SH-SY5Y (cell line): ENCODE results near the gene CD86.

Experiments
- GATA2 ChIP-seq: IDR thresholded peaks from 2 replicates; pipeline ENCODE4 v1.6.1; 2011; ENCODE audit warnings: mild to moderate bottlenecking, low read depth, low read length
- GATA3 ChIP-seq: IDR thresholded peaks from 2 replicates; pipeline ENCODE4 v1.6.1; 2011; ENCODE audit warnings: low read depth, mild to moderate bottlenecking, low read length, moderate library complexity

The CD86 gene

DNA sequence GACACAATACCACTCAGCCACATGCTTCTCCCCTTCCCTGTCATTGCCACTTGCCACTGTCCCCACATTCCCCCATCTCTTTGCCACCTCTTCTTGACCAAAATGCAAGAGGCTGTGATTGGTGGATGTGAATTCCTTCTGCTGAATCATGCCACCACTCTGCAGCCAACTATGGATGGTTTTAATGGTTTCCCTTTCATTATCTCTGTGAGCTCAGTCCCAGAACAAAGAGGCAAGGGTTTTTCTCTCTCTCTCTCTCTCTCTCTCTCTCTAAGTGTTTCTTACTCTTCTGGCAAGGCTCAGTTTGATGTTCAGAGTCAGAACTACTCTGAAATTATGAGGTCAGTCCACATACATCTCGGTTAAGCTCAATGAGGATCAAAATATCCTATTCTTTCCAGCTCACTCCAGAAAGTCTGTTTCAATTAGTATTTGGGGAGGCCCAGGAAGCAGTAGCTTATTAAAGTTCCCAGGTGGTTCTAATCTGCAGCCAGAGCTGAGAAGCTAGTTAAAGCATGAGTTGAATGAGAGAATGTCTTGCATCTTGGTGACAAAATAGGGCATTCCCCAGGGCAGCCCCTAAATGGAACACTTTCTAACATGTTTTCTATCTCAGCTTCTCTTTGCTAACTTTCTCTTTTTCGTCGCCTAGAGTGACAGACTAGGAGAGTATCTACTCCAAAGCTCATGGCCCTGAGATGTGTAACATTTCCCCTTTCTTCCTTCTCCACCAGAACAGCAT lies 24.6 kb upstream of the CD86 start:
- TF ChIP-seq GATA2 (no peak), GATA3 (no peak)

DNA sequence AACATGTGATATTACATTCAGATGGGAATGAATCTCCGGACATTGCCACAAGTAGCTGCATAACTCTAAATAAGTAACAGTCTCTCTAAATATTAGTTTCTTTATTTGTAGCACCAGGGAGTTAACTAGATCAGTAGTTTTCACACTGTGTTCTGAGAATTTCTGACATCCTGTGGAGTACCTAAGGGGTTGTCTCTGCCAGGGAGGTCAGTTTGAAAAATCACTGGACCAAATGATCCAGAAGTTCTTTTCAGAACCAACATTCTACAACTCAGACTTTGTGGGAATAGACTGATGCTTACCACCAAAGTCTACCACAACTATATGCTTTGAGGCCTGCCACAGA lies 24.1 kb upstream of the CD86 start:
- TF ChIP-seq GATA3 (no peak), GATA2 (no peak)

DNA sequence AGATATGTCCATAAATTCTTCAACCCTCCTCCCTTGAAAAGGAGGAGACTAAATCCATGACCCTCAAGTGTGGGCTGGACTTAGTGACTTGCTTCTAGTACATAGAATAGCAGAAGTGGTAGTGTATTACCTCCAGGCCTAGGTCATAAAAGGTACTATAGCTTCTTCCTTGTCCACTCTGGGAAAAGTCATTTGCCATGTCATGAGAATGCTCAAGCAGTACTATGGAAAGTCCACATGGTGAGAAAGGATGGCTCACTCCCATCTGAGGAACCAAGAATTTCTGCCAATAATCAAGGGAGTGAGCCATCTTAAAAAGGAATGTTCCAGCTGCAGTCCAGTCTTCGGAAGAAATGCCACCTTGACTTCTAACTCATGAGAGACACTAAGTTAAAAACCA lies 22.6 kb upstream of the CD86 start:
- TF ChIP-seq GATA2 (no peak), GATA3 (no peak)

DNA sequence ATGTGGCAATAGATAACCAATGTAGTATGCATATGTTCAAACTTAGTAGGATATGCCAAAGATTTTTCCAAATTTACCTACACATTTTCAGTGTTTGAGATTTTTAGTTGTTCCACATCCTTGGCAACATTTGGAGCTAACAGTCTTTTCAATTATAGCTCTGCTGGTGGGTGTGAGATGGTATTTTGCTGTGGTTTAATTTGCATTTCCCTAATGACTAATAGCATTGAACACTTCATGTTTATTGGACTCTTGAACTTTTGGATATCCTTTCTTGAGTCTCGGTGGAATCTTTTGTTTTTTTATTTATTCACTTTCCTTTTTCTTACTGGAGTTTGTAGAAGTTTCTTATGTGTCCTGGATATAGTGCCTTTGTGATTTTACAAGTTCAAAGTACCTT lies 22.1 kb upstream of the CD86 start:
- TF ChIP-seq GATA3, result no peak
- no peak for TF ChIP-seq GATA2

DNA sequence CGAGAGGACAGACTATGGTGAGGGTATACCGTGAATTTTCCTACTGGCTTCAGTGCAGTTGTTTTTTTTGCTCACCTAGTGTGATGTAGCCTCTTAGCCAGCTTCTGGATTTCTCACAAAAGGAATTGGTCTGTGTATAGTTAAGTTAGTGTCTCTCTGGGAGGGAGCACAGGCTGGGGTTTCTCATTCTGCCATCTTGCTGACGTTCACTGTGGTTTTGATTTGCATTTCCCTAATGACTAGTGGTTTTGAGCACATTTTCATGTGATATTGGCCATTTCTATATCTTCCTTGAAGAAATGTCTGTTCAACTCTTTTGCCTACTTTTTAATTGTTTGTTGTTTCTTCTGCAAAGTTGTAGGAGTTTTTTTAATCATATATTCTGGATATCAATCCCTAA lies 2.2 kb upstream of the CD86 start:
- no peak for TF ChIP-seq GATA3
- no peak for TF ChIP-seq GATA2

DNA sequence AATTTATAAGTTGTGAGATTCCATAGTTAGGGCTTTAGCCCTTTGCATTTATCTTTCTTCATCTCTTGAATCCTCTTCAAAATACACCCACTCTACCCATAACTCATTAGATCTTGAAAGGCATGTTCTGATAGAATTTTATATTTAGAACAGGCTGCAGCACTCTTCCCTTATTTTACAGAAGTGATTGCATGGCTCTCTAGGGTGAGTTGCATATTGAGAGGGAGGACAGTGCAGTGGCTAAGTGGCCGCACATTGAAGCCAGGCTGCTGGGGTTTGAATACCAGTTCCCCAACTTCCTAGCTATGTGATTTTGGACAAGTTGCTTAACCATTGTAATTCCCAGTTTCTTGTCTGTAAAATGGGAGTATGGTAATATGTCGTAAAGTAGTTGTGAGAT lies 2.5 kb downstream of the CD86 start:
- no peak for TF ChIP-seq GATA3
- no peak for TF ChIP-seq GATA2

DNA sequence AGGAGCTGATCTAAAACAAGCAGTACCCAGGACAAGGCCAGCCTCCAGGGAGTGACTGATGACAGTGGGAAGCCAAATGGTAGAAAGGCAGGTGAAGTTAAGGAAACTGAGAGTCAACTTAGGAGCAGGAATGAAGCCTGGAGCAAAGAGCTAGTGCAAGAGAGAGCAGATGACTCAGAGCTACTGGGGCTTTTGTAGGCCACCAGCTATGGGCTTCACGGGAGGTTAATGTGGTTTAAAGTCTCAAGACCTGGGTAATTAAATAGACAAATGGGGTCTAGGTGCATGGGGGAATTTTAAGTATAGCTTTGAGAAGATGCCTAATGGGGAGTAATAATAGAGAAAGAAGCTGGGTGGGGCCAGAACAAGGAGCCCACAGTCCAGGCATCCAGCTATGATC lies 3.1 kb downstream of the CD86 start:
- TF ChIP-seq GATA3 (no peak), GATA2 (no peak)

DNA sequence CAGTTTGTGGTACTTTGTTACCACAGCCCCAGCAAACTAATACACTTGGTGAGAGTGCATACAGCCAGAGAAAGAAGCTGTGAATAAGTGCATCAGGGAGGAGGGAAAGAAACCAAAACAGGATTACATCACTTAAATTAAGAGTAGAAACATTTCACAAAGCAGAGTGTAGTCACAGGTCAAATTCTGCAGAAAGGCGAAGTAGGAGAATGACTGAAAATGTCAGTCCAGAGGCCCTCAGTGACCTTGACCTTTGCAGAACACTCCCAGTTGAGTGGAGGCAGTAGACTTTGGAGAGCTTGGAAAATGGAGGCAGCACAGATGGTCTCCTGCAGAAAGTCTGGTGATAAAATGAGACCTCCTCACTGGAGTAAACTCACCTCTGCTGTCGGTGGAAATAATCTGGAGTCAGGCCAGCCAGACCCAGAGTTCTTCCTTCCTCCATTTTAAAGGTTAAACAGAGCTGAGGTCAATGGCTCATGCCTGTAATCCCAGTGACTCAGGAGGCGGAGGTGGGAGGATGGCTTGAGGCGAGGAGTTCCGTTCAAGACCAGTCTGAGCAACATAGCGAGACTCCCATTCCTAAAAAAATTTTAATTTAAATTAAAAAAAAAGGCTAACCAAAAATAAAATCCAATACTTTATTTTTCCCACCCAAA lies 5.0 kb downstream of the CD86 start:
- TF ChIP-seq GATA3, result no peak
- no peak for TF ChIP-seq GATA2

DNA sequence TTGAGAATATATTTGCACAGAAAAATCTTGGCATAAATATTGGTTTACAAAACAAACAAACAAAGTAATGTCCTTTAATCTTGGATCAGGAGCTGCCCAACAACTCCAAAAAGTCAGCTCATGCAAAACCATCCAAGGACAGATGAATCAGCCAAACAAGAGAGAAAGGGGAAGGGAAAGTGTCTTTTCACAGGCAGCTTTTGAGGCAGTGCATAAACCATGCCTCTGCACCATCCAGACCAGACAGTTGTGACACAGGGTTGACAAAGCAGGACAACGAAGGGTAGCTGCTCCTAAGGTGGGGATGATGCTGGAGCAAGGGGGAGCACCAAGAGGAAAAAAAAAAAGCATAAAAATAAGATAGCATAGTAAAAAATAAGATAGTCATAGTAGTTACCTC lies 8.7 kb downstream of the CD86 start:
- TF ChIP-seq GATA2 (no peak), GATA3 (no peak)

DNA sequence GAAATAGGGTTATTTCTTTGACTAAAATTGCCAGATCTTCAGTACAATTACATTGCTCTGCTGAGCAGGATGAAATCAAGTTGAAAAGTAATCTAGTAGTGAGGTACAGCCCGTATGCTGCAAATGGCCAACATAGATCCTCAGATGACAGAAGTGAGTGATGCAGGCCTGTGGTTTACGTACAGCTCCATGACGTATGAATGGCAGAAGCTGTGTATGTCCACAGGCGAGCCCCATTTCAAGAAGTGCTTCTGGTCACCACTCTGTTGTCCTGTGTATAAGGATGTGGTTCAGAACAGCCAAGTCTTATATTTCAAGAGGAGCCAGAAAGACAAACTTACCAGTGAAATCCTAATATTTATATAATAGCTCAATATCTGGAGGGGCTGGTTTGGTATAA lies 9.2 kb downstream of the CD86 start:
- no peak for TF ChIP-seq GATA3
- no peak for TF ChIP-seq GATA2

DNA sequence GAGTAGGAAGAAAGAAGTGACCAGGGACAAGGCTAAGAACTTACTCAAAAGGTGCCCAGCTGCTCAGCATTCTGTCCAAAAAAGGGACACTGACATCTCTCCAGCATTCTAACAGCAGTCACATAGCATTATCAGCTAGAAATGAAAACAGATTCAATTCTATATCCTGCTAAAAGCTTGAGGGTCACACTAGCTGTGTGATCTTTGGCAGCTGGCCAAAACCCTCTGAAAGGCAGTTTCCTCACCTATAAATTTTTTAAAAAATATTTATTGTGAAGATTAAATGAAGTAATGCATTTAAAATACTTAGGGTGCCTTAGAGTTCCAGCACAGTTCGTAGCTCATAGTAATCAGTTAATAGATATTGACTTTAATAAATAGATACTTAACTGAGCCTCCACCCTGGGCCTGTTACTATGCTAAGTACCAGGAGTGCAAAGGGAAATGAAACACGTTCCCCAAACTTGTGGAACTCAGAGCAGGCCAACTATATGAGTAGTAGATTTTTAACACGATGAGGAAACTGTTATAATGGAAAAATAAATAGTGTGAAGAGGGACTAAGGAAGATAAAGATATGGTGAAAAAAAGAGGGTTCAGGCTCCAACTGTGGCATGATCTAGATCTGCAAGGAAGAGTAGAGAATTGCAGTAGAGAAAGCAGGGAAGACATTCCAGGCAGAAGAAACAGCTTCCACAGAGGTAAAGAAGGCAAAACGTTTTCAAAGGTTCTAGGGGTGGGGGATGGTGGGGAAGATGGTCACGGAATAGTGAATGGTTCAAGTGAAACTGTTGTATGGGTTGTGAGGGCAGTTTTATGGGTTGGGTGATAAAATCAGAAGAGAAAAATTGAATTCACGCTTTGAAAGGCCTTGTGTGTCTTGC lies 11.4 kb downstream of the CD86 start:
- TF ChIP-seq GATA2 (no peak), GATA3 (no peak)

DNA sequence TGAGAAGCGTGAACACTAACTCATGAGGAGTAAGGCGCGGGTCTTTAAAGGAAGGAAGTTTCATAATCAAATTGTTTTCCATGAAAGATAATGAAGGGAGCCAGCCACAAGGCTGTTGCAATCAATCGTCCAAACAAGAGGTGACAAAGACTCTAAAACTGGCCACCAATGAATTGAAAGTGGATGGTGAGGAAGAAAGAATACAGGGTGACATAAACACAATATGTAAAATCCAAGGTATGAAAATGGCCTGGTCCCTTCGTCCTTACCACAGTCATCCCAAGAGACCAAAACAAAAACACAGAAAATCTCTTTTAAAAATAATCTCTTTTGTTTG lies 12.0 kb downstream of the CD86 start:
- no peak for TF ChIP-seq GATA3
- no peak for TF ChIP-seq GATA2

DNA sequence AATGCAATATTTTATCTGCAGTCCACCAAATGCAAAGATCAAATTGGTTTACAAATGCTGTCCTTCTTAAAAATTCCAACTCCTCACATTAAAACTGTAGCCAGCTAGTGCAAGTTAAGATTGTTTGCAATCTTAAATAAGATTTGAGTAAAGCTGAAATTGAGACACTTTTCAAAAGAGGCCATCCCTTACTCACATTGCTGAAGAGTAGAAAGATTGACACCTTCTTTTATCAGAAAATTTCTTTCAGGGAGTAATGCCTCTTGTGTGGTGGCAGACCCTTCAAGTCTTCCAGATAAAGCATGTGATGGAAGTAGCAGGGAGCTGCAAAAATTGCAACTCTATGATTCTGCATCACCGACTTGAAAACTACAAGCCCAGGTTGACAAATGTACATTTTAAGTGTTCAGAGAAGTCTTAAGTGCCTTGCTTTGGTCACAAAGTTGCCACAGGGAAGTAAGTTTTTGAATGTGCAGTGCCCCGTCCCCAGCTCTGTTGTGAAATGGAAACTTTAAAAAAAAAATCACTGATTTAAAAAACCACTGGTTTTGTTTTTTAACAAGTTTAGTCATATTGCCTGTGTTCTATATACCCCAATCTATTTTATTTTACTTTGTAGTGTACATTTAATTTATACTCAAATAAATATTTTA lies 12.6 kb downstream of the CD86 start:
- no peak for TF ChIP-seq GATA3
- TF ChIP-seq GATA2, result no peak

DNA sequence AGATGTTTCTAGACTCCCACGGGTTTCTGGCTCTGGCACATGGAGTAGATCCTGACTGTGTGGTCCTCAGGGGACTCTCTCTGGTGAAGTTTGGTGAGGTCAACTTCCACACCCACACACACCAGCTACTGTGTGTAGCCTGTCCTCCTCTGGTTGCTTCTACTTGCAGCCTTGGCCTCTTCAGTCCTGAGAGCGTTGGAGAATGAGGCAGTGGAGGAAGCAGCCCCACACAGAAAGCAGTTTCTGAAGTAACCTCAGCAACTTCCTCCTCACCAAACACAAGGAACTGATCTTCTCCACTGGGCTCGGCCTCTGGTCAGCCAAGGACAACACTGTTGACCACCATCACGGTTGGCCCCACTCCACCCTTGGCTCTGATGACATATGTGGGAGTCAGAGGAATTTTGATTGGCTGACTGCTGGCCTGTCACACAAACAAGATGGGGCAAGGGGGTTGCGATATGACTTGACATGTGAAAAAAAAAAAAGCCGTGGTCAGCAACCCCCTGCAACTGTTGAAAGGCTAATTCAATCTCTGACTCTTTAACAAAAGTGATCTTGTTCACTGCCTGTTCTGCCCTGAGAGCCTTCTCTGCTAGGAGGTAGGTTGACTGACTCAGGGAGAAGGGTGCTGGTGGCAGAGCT lies 19.6 kb downstream of the CD86 start:
- TF ChIP-seq GATA2, result no peak
- TF ChIP-seq GATA3, result no peak
